Measurements from ENCODE around the gene KNSTRN.

DNA sequence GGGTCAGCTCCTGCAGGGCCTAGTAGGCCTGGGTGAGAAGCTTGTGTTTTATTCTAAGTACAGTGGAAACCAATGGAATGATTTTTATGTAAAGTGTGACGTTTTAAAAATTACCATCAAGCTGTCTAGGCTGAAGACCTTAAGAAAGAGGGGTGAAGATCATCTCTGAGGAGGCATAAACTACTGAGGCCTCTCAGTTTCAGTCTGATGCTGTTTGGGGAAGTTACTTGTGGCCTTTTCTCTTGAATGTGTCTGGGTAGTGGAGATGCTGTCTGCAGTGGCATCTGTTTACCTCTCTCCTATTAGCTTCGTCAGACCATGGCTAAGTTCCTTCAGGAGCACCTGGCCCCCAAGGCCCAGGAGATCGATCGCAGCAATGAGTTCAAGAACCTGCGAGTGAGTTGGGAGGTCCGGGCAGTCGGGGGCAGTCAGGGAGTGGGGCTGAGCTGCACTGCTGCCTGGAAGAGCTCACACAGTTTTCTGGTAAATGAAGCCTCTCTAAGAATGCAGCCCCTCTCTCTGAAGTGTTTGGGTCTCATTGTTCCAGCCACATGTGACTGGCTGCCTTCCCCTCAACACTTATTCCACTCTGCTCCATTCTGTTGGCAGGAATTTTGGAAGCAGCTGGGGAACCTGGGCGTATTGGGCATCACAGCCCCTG, 24.9 kb downstream of the KNSTRN start:
- TF ChIP-seq, protein P1, sequence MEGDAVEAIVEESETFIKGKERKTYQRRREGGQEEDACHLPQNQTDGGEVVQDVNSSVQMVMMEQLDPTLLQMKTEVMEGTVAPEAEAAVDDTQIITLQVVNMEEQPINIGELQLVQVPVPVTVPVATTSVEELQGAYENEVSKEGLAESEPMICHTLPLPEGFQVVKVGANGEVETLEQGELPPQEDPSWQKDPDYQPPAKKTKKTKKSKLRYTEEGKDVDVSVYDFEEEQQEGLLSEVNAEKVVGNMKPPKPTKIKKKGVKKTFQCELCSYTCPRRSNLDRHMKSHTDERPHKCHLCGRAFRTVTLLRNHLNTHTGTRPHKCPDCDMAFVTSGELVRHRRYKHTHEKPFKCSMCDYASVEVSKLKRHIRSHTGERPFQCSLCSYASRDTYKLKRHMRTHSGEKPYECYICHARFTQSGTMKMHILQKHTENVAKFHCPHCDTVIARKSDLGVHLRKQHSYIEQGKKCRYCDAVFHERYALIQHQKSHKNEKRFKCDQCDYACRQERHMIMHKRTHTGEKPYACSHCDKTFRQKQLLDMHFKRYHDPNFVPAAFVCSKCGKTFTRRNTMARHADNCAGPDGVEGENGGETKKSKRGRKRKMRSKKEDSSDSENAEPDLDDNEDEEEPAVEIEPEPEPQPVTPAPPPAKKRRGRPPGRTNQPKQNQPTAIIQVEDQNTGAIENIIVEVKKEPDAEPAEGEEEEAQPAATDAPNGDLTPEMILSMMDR (IDR thresholded peaks at IDR 0.05) = no peak
- TF ChIP-seq ZFX (IDR thresholded peaks at IDR 0.05; ENCODE audit: borderline replicate concordance) = no peak
